Activated CD8-positive, alpha-beta memory T cell treated with anti-CD3 and anti-CD28 coated beads for 36 hours (primary cell): ENCODE data around the gene YIPF5. TPM values are rescaled to one million over a fixed set of nuclear protein-coding genes. Genes with fewer than 3 reads are reported as not detected.

ENCODE experiments used
- CTCF ChIA-PET: fragments of 350-600 bp; sonication (Branson Sonifier 250); formaldehyde crosslinking; loops from one replicate; lab custom pipeline; 2021; ENCODE audit warnings: antibody characterized with exemption; lab: Charles Lee
- POLR2A ChIA-PET: fragments of 350-600 bp; sonication (Branson Sonifier 250); formaldehyde crosslinking; loops from one replicate; lab custom pipeline; 2021; ENCODE audit warnings: antibody characterized with exemption; lab: Charles Lee
- total RNA-seq, 2 experiments: library from RNA; stranded (reverse); gene quantifications; one replicate each; pipeline ENCODE4 v1.2.3, GENCODE V29; 2021

YIPF5 gene
- total RNA-seq = 10 to 100 TPM; 39.5 to 41.2 TPM

DNA sequence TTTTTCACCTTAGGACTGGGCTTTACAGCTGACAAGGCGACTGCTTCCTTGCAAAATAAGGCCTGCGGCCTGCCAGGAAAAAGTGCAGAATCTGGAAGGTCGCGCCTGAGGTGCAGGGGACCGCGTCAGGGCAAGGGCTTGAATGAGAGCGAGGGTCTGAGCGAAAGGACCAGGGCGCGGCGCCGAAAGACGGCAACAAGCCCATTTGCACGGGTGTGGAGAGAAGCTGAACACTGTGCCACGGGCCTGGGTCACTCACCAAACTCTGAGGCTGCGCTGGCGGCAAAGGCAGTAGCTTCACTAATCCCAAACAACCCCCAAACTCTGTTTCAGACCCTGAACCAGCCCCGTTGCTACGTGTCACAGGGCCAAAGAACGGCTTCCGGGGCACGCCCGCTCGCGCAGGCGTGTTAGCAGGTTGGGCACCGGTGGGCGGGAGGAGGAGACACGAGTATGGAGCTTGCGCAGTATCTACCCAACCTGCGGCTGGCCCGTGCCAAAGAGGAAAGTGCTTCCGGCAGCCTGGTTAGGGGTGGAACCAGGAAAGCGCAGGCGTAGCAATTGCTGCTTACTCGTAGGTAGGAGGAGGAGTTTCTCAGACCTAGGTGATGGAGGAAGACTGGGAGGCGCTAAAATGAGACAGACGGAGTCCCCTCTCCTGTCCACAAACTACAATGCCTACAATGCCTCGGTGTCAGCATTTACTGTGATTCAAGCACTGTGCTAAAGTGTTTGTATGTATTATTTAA is at the start of gene YIPF5, which contains the start of gene KCTD16:
YIPF5 (minus strand) TSS at position 384 of the 749 bp plus-strand sequence. CDS start 704 bp downstream, outside the sequence.
KCTD16 (plus strand) TSS at position 598 of the 749 bp plus-strand sequence.
- ChIA-PET POLR2A (interaction anchor here (0.6 to 1.5 kb wide), 3 partner anchors 17 to 351 kb away, joined by 5 to 9 read pairs (median 8); no protein-coding TSS in a partner anchor), CTCF (interaction anchor here (0.6 to 1.7 kb wide), 5 partner anchors 13 to 1168 kb away, joined by 3 to 5 read pairs (median 4); no protein-coding TSS in a partner anchor)

- CTCF ChIA-PET = interaction anchor here (1.4 kb wide), 1 partner anchor 16 kb away, joined by 3 read pairs; no protein-coding TSS in a partner anchor
- POLR2A ChIA-PET = no interaction called here
Measured at GRCh38 chr5:144219869-144220268, 49.4 kb upstream of the YIPF5 start.

DNA sequence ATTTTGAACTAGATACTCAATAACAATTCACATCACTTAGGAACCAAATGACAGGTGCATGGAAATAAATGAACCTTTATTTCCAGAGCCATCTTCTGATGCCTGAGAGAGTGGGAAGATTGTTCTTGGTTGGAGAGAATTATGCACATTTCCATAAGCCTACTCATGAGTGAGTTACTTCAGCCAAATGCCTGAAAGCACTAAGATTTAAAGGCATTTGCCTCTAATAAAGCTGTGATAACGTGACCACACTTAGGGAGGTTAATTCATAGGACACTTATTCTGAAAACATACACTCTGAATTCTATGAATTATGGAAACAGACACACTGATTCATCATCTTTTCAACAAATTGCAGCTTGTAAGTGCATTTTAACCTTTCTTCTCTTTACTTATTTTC is 40.2 kb upstream of the YIPF5 start:
- CTCF ChIA-PET = no interaction called here

GRCh38 chr5:144209361-144209760 is 38.9 kb upstream of the YIPF5 start:
- CTCF ChIA-PET = no interaction called here
- POLR2A ChIA-PET = no interaction called here

More for the DNA sequence above, 40.2 kb upstream of the YIPF5 start:
- POLR2A ChIA-PET = no interaction called here

- POLR2A ChIA-PET = no interaction called here
Measured at GRCh38 chr5:144207875-144208444, 37.5 kb upstream of the YIPF5 start.

DNA sequence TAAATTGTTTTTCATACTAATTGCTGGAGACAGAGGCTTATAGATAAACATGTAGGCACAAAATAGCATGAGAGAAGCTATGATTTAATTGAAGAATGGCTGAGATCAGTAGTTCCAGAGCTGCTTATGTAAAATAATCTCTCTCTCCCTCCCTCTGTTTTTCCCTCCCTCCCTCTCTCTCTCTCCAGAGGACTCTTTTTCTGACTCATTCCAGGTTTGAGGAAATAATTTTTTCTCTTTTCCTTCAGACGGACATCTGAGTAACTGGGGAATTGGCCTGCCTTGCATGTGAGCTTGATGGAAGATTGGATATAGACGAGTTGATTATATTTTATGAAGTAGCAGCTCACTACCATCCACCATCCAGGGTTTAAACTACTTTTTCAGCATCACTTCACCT is 35.7 kb upstream of the YIPF5 start:
- CTCF ChIA-PET = no interaction called here
- POLR2A ChIA-PET = no interaction called here

More at GRCh38 chr5:144207875-144208444, 37.5 kb upstream of the YIPF5 start:
- CTCF ChIA-PET = no interaction called here

DNA sequence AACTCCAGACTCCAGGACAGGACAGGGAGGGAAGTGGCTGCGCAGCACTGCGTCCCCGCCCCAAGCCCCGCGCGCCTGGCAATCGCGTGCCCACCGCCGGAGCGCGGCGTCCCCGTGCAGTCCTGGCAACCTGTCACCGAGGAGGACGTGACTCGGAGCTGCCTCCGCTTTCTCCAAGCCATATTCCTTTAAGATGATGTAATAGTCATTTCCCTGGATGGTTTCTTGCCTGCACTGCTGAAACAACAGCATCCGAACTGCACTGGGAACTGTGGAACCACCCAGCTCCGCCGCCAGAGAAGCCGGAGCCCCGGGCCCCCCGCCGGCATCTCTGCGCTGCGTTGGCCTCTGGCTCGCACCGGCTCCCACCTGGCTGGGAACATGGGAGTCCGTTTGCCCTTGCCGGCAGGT is 34.7 kb upstream of the YIPF5 start:
- CTCF ChIA-PET = no interaction called here
- POLR2A ChIA-PET = no interaction called here

GRCh38 chr5:144203750-144204596 is 33.5 kb upstream of the YIPF5 start:
- POLR2A ChIA-PET = no interaction called here

GRCh38 chr5:144202726-144203125 is 32.3 kb upstream of the YIPF5 start:
- ChIA-PET CTCF (interaction anchor here (1.3 kb wide), 1 partner anchor 10 kb away, joined by 8 read pairs; no protein-coding TSS in a partner anchor), POLR2A (no interaction called here)

More at GRCh38 chr5:144203750-144204596, 33.5 kb upstream of the YIPF5 start:
- CTCF ChIA-PET = interaction anchor here (0.7 to 1.3 kb wide), 5 partner anchors 11 to 1845 kb away, joined by 3 to 8 read pairs (median 3); no protein-coding TSS in a partner anchor

GRCh38 chr5:144202072-144202471 is 31.6 kb upstream of the YIPF5 start:
- POLR2A ChIA-PET = no interaction called here
- CTCF ChIA-PET = no interaction called here

DNA sequence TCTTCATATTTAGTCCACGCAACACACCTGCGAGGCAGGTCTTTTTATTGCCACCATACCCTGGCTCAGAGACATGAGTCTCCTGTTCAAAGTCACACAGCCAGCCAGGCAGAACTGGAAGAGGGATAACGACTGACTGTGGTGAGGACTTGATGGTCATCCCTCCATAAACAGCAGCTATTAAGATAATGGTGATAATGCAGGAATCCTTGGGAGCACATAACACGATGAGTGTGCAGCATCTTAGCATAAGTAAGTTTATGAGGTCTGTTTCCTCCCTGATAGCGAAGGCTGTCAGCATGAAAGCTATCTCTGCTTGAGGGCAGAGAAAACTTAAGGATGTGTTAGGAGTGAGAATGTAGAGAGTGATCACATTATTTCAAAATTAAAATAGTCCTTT is 31.1 kb upstream of the YIPF5 start:
- POLR2A ChIA-PET = no interaction called here
- CTCF ChIA-PET = no interaction called here

DNA sequence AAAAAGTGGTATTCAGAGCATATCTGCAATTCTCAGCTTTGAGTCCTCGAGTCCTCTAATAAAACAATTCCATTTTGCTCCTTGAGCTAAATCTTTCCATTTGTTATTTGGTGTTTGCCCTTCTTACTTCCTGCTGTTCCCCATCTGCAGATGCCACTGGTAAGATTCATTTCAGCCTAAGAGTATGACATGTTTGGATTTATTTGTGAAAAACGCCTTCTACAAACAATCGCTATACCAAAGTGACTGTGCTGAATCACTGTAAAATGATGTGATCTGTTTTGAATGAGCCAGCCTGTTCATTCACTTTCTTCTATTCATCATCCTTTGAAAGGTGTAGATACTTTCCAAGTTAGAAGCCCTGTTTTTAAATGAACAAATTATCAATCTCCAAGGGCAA is 27.9 kb upstream of the YIPF5 start:
- ChIA-PET POLR2A (no interaction called here), CTCF (interaction anchor here (0.6 kb wide), 1 partner anchor 1978 kb away, joined by 4 read pairs; no protein-coding TSS in a partner anchor)

- ChIA-PET CTCF (no interaction called here), POLR2A (no interaction called here)
Measured at GRCh38 chr5:144196612-144197011, 26.2 kb upstream of the YIPF5 start.

GRCh38 chr5:144195448-144195847 is 25.0 kb upstream of the YIPF5 start:
- ChIA-PET CTCF (no interaction called here), POLR2A (no interaction called here)

DNA sequence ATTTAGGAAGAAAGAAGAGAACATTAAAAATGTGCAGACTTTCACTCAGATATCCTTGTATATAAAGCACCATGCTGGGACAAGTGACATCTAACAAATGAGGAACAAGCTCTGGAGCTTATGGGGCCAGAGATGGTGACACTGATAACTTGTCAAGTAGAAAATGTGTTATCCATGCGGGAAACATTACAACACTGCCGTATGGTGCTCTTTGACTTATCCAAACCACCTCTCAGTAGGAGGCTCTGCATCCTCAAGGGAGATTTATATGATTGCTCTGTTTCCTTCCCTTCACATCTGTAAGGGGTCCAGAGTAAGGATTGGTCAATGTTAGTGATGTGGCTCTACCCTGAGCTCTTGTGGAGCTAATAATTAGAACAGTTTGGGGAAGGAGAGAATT is 23.7 kb upstream of the YIPF5 start:
- ChIA-PET CTCF (no interaction called here), POLR2A (no interaction called here)

DNA sequence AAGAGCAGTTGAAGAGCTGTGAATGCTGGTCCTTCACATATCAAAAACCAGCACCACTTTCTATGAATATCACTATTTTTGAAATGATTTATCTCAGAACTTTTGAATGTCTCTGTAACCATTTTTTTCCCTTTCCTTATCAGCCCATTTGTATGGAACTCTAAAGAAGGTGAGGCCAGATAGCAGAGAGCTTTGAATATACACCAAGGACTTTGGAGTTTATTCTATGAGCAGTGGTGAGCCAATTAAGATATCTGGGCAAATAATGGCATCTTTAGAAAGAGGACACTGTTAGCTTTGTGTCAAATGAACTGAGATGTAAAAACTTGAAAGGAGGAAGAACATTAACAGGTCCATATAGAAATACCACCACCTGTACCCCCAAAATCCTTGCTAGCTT is 22.2 kb upstream of the YIPF5 start:
- ChIA-PET CTCF (interaction anchor here (2.5 kb wide), 1 partner anchor 11 kb away, joined by 8 read pairs; no protein-coding TSS in a partner anchor), POLR2A (no interaction called here)

DNA sequence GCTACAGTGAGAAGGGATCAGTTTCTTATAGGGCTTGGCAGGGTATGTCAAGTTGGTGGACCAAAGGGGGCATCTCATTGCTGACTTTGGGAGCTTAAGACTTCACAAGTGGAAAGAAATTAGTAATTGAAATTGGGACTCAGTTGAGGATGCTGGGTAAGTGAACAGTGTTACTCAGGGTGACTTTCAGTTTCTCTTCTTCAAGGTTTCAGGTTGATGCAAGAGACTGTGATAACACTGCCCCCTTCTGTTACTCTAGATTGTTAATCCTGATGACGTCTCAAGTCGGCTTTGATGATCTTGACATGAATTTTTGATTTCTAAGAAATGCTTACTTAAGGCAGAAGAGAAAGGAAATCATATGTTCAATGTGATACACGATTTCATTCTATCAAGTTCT is 21.5 kb upstream of the YIPF5 start:
- ChIA-PET POLR2A (no interaction called here), CTCF (interaction anchor here (0.6 to 2.5 kb wide), 3 partner anchors 12 to 1982 kb away, joined by 5 to 8 read pairs (median 5); partner anchors contain the start of genes KCTD16 and YIPF5)

- ChIA-PET POLR2A (no interaction called here), CTCF (interaction anchor here (0.6 to 2.5 kb wide), 4 partner anchors 12 to 1982 kb away, joined by 5 to 8 read pairs (median 5); partner anchors contain the start of genes KCTD16 and YIPF5)
Measured at GRCh38 chr5:144191531-144191930, 21.1 kb upstream of the YIPF5 start.
